Measurements from ENCODE around the gene ZC3H12A. TPM values are rescaled to one million over a fixed set of nuclear protein-coding genes. Genes with fewer than 3 reads are reported as not detected.
A peak's percentile ranks its signal among the peaks of the same experiment; 100 is the strongest.

Gene ZC3H12A
- polyA plus RNA-seq, 3 donors = 5.2 to 155 (median 5.8) TPM

DNA sequence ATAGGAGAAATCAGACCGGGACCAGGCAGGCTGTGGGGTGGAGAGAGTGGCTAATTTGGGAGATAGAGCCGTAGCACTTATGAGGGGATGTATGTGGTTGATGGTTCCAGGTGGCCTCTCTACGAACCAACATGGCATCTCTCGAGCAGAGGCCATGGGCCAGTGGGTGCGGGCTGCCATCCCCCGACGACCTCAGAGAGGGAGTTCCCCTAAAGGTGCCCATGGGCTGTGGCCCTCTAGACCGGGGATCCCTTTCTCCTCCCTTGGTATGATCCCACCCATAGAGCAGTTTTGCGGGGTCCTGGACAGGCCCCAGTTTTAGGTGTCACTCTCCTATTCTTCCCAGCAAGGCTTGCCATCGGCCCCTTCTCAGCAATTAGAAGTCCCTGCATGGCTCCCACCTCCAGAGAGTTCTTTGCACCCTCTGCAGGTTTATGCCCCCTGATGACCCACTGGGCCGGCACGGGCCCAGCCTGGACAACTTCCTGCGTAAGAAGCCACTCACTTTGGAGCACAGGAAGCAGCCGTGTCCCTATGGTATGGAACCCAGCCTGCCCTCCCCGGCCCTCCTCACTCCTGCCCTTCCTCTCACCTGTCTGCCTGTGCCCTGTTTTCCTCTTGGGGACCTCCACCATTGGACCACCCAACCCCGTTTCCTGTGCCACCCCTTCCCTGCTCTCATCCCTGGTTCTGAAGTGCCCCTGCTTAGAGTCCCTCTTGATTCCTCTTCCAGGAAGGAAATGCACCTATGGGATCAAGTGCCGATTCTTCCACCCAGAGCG is 7.8 kb downstream of the ZC3H12A start:
- Histone ChIP-seq H3K36me3 (replicated peaks in 1 of 2; ENCODE audit: control insufficient read depth in 1 of 2, insufficient read depth in 2 of 2, low read length in 2 of 2) (peaks cover 51 to 53% of the 10 kb centered on the region in 2 donors), H3K9ac (ENCODE audit: insufficient read depth, low read length, poor library complexity, severe bottlenecking) (no peak overlapping the region), H3K27me3 (ENCODE audit: control insufficient read depth in 2 of 2, insufficient read depth in 2 of 2, low read length in 2 of 2) (no peaks in the 10 kb centered on the region), H3K27ac (ENCODE audit: low read depth in 1 of 2, low read length in 2 of 2) (no peak overlapping the region), H4K20me1 (ENCODE audit: insufficient read depth, low read length) (peaks cover 65% of the 10 kb centered on the region), H3K4me3 (replicated peaks in 1 of 3; ENCODE audit: low read depth in 2 of 3, low read length in 3 of 3) (no peak overlapping the region), H3K4me2 (replicated peaks; ENCODE audit: extremely low read depth, low read length, poor library complexity, severe bottlenecking) (no peak overlapping the region), H3K9me3 (replicated peaks in 1 of 2; ENCODE audit: control insufficient read depth in 1 of 2, insufficient read depth in 1 of 2, low read length in 2 of 2) (no peaks in the 10 kb centered on the region), H3K4me1 (ENCODE audit: control insufficient read depth in 1 of 2, insufficient read depth in 2 of 2, low read length in 2 of 2) (peaks cover 54 to 67% of the 10 kb centered on the region in 2 donors), H2AFZ (ENCODE audit: insufficient read depth, low read depth, low read length, poor library complexity, severe bottlenecking) (no peak overlapping the region), H3K79me2 (ENCODE audit: insufficient read depth, low read length) (peaks cover 41% of the 10 kb centered on the region)
- Mint-ChIP-seq H3K27me3 (ENCODE audit: low read depth in 3 of 3) (no peaks in the 10 kb centered on the region), H3K36me3 (peaks cover 55 to 56% of the 10 kb centered on the region in 2 donors), H3K4me3 (no peak overlapping the region), H3K4me1 (peaks cover 57% of the 10 kb centered on the region), H3K27ac (peak overlapping the region in 6 of 7 donors; percentile 19 to 87 (median 67)), H3K9me3 (no peaks in the 10 kb centered on the region)
- intact Hi-C loops (cut with micrococcal nuclease) = no loop called here
- TF ChIP-seq, protein P1, sequence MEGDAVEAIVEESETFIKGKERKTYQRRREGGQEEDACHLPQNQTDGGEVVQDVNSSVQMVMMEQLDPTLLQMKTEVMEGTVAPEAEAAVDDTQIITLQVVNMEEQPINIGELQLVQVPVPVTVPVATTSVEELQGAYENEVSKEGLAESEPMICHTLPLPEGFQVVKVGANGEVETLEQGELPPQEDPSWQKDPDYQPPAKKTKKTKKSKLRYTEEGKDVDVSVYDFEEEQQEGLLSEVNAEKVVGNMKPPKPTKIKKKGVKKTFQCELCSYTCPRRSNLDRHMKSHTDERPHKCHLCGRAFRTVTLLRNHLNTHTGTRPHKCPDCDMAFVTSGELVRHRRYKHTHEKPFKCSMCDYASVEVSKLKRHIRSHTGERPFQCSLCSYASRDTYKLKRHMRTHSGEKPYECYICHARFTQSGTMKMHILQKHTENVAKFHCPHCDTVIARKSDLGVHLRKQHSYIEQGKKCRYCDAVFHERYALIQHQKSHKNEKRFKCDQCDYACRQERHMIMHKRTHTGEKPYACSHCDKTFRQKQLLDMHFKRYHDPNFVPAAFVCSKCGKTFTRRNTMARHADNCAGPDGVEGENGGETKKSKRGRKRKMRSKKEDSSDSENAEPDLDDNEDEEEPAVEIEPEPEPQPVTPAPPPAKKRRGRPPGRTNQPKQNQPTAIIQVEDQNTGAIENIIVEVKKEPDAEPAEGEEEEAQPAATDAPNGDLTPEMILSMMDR (IDR thresholded peaks at IDR 0.05) = no peak
- peak in 1 of 3 donors; percentile 6 for DNase-seq
- 91% methylated on average over 15 of the region's 18 CpGs for WGBS (ENCODE audit: insufficient coverage)

DNA sequence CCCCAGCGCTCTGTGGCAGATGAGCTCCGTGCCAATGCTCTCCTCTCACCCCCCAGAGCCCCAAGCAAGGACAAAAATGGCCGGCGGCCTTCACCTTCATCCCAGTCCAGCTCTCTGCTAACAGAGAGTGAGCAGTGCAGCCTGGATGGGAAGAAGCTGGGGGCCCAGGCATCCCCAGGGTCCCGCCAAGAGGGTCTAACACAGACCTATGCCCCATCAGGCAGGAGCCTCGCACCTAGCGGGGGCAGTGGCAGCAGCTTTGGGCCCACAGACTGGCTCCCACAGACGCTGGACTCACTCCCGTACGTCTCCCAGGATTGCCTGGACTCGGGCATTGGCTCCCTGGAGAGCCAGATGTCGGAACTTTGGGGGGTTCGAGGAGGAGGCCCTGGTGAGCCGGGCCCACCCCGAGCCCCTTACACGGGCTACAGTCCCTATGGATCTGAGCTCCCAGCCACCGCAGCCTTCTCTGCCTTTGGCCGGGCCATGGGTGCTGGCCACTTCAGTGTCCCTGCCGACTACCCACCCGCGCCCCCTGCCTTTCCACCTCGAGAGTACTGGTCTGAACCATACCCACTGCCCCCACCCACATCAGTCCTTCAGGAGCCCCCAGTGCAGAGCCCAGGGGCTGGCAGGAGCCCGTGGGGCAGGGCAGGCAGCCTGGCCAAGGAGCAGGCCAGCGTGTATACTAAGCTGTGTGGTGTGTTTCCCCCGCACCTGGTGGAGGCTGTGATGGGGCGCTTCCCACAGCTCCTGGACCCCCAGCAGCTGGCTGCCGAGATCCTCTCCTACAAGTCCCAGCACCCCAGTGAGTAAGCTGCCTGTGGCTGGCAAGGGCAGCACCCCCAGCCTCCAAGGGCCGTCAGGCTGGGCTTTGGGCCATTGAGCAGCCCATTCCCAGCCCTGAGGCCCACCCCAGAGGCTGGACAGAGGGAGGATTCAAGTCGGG is 8.7 kb downstream of the ZC3H12A start:
- intact Hi-C loops (cut with micrococcal nuclease) = no loop called here
- H3K27ac Mint-ChIP-seq = peak overlapping the region in 3 of 7 donors; percentile 19 to 71 (median 27)
- no peaks in the 10 kb centered on the region for H3K9me3 ChIP-seq (replicated peaks in 1 of 2; ENCODE audit: control insufficient read depth in 1 of 2, insufficient read depth in 1 of 2, low read length in 2 of 2)
- WGBS (ENCODE audit: insufficient coverage) = over 99% methylated on average over 20 of the region's 29 CpGs
- H2AFZ ChIP-seq (ENCODE audit: insufficient read depth, low read depth, low read length, poor library complexity, severe bottlenecking) = no peak overlapping the region
- no peaks in the 10 kb centered on the region for H3K9me3 Mint-ChIP-seq
- H3K36me3 ChIP-seq (replicated peaks in 1 of 2; ENCODE audit: control insufficient read depth in 1 of 2, insufficient read depth in 2 of 2, low read length in 2 of 2) = peaks cover 50 to 51% of the 10 kb centered on the region in 2 donors
- H3K4me1 Mint-ChIP-seq = peaks cover 58% of the 10 kb centered on the region
- H3K4me3 ChIP-seq (replicated peaks in 1 of 3; ENCODE audit: low read depth in 2 of 3, low read length in 3 of 3) = no peak overlapping the region
- no peaks in the 10 kb centered on the region for H3K27me3 ChIP-seq (ENCODE audit: control insufficient read depth in 2 of 2, insufficient read depth in 2 of 2, low read length in 2 of 2)
- TF ChIP-seq, protein P1 (IDR thresholded peaks at IDR 0.05) = no peak
- no peaks in the 10 kb centered on the region for H3K27me3 Mint-ChIP-seq (ENCODE audit: low read depth in 3 of 3)
- H3K79me2 ChIP-seq (ENCODE audit: insufficient read depth, low read length) = peaks cover 32% of the 10 kb centered on the region
- DNase-seq = no peak
- H3K36me3 Mint-ChIP-seq = peaks cover 50 to 53% of the 10 kb centered on the region in 2 donors
- H3K4me3 Mint-ChIP-seq = peak overlapping the region in 1 of 2 donors; percentile 4
- peaks cover 56% of the 10 kb centered on the region for H4K20me1 ChIP-seq (ENCODE audit: insufficient read depth, low read length)
- peaks cover 54 to 67% of the 10 kb centered on the region in 2 donors for H3K4me1 ChIP-seq (ENCODE audit: control insufficient read depth in 1 of 2, insufficient read depth in 2 of 2, low read length in 2 of 2)
- no peak overlapping the region for H3K4me2 ChIP-seq (replicated peaks; ENCODE audit: extremely low read depth, low read length, poor library complexity, severe bottlenecking)
- no peak overlapping the region for H3K27ac ChIP-seq (ENCODE audit: low read depth in 1 of 2, low read length in 2 of 2)
- no peak overlapping the region for H3K9ac ChIP-seq (ENCODE audit: insufficient read depth, low read length, poor library complexity, severe bottlenecking)

Measured in CD14-positive monocyte (primary cell).